HFF-Myc (cell line): ENCODE measurements around the gene HDAC7.

ENCODE experiments used
- DNase-seq: peaks from one replicate; pipeline ENCODE4 v3.0.0-alpha.2; 2011; ENCODE audit warnings: low read depth; ENCODE audit errors: extremely low read depth
- H3K4me3 ChIP-seq: replicated peaks from 2 replicates; pipeline ENCODE4 v1.5.1; 2011; ENCODE audit warnings: low read depth, mild to moderate bottlenecking, control low read depth, low read length
- TF ChIP-seq, protein P1 (sequence below): IDR thresholded peaks from 2 replicates; pipeline ENCODE4 v1.5.1; 2012; ENCODE audit warnings: mild to moderate bottlenecking, low read depth, low read length, control low read depth; ENCODE audit errors: missing control alignments

HDAC7 gene

DNA sequence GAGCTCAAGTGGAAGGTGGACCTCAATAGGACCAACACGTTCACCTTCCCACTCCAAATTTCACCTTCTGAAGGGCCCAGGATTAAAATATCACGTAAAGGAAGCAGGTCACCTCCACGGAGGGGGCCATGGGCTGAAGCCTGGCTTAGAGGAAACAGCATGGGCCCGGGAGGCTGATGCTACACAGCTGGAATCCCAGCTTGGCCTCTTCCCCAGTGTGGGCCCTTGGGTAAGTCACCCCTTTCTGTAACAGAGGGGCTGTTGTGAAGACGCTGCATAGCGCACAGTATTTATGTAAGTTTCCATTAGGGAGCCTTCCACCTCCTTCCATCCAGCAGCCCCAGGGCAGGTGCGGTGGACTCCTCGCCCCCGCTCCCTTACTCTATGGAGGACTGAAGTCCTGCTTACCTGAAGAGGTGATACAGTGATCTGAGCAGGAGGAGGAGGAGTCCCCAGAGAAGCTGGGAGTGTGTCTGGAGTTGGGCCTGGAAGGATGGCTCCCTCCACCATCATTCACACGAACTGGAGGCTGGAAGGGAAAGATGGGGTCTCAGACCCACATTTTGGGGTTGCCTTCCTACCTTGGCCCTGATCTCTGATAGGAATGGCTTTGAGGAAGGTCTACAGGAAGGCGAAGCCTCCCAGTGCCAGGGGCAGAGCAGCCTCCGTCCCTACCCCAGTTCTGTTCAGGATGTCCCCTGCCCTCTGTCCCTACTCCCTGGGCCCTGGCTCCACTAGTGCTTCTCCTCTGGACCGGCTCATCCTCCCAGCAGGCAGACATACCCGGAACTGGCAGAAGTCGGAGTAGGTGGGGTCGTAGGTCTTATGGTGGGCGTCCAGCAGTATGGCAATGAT is 37.2 kb upstream of the HDAC7 start:
- DNase-seq = no peak

DNA sequence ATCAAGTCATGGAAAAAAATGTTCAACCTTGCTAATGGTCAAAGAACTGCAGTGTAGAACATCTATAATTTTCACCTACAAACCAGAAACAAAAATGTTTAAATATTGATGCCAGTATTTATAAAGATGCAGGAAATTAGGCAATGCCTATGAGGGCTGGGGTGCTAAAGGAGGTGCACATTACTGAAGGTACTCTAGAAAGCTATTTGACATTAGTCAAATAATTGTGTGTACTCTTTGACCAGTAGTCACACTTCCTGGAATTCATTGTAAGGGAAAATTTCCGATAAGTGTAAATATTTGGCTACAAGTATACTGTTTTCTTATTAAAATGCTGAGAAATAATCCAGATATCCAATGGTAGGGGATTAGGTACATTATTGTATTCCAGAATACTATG is 36.4 kb upstream of the HDAC7 start:
- no peak for DNase-seq
- TF ChIP-seq, protein P1, sequence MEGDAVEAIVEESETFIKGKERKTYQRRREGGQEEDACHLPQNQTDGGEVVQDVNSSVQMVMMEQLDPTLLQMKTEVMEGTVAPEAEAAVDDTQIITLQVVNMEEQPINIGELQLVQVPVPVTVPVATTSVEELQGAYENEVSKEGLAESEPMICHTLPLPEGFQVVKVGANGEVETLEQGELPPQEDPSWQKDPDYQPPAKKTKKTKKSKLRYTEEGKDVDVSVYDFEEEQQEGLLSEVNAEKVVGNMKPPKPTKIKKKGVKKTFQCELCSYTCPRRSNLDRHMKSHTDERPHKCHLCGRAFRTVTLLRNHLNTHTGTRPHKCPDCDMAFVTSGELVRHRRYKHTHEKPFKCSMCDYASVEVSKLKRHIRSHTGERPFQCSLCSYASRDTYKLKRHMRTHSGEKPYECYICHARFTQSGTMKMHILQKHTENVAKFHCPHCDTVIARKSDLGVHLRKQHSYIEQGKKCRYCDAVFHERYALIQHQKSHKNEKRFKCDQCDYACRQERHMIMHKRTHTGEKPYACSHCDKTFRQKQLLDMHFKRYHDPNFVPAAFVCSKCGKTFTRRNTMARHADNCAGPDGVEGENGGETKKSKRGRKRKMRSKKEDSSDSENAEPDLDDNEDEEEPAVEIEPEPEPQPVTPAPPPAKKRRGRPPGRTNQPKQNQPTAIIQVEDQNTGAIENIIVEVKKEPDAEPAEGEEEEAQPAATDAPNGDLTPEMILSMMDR = no peak
- no peak overlapping the region for H3K4me3 ChIP-seq

More for the DNA sequence above, 37.2 kb upstream of the HDAC7 start:
- TF ChIP-seq, protein P1 = no peak
- H3K4me3 ChIP-seq = no peak overlapping the region

DNA sequence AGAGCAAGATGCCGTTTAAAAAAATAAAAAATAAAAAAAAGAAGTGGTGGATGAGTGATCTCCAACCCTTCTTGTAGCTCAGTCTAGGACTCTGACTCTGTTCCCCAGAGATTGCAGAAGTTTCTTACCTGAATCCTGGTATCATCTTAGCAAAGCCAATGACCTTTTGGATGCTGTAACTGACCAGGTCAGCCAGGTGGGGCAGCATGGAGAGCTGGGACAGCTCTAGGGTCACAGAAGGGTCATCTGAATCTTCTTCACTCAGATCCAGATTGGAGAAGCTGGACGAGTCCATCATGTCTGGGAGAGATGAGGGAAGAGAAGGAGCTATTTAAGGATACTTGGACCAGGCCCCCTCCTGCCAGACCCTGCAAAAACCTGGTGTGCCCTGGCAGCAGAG is 35.8 kb upstream of the HDAC7 start:
- H3K4me3 ChIP-seq = no peak overlapping the region
- TF ChIP-seq, protein P1 = no peak
- DNase-seq = no peak

DNA sequence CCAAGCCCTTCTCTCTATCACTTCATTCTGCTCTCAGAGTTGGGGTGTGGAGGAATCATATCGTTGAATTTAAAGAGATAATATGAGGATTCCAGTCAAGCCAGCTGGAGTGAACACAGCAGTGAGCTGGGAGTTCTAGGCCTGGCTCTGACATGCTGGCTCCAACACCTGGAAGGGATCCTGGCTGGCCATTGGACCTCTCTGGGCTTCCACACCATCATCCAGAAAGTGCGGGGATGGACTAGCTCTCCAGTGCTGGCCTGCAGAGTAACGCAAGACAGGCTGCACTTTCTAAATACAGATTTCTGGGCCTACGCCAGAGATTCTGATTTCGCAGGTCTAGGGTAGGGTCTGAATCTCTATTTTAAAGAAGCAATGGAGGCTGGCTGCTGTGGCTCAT is 34.8 kb upstream of the HDAC7 start:
- no peak overlapping the region for H3K4me3 ChIP-seq
- TF ChIP-seq, protein P1 = no peak
- no peak for DNase-seq

DNA sequence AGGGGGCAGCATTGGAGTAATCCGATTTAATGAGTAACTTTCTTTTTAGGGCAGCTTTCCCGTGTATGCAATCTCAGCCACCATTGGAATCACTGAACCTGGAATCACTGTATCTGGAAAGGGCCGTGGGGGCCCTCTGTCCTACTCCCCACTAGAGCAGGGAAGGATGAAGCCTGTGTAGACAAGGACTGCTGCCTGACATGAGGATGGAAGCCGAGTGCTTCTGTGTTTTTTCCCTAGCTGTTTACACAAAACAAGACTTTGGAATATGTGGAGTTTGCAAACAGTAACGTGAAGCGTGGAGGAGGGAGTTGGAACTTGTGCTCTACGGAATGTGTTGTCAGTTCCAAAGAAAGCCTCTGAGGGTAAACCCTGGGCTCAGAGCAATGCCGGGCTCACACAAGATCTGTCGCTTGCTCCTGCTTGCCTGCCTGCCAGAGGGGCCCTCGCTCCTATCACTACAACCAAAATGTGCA is 32.4 kb upstream of the HDAC7 start:
- TF ChIP-seq, protein P1 = no peak
- DNase-seq = no peak
- no peak overlapping the region for H3K4me3 ChIP-seq

DNA sequence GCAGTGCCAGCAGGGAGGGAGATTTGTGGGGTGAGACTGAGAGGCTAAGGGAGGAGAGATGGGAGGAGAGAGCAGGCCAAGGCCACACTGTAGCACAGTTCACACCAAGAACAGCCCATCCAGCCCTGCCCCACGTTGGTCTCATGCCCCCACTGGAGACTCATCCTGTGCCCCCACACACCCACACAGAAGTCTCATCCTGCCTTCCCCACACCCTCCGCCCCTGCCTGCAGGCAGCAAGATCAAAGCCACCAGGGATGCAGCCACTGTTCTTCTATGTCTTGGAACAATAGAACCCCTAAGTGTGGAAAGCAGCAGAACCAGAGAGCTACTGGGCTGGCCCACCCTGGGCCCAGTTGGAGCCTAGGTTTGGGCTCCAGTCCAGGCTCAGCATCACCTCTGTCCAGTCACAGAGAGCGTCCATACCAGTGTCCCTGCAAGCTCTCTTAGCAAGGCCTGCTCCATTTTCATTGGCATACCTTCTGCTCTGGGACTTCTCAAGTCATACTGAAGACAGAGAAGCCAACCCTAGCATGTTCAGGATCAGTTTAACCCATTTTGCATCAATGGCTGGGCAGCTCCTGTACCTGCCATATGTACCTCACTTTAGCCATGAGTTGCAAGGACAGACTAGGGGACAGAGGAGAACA is 31.7 kb upstream of the HDAC7 start:
- TF ChIP-seq, protein P1 = no peak
- no peak overlapping the region for H3K4me3 ChIP-seq
- no peak for DNase-seq
